Sigmoid colon (tissue), 4 donors: ENCODE results near the gene INO80E.

Experiments used
- CTCF ChIP-seq, 4 experiments: fragments of 450-650 bp in 3 of 4; fragments of 200-600 bp in 1 of 4; IDR thresholded peaks; one replicate each; pipeline ENCODE4 v1.5.1; 2016 to 2019; ENCODE audit warnings: antibody characterized with exemption in 4 of 4, mild to moderate bottlenecking in 3 of 4, moderate library complexity in 2 of 4
- POLR2A ChIP-seq, 2 donors: fragments of 450-650 bp; IDR thresholded peaks; one replicate each; pipeline ENCODE4 v1.6.1; 2016; ENCODE audit warnings: antibody characterized with exemption in 2 of 2, mild to moderate bottlenecking in 2 of 2, moderate library complexity in 2 of 2
- POLR2AphosphoS5 ChIP-seq, 4 donors: sonication (generic); formaldehyde crosslinking; IDR thresholded peaks; one replicate each; pipeline ENCODE4 v1.6.1; 2017; ENCODE audit warnings: antibody characterized with exemption in 4 of 4

GRCh38 chr16:29978564-29979270 lies 17.3 kb upstream of the INO80E start:
- TF ChIP-seq POLR2A (IDR thresholded peaks at IDR 0.05) (no peak), CTCF (IDR thresholded peaks at IDR 0.05) (no peak), POLR2AphosphoS5 (IDR thresholded peaks at IDR 0.05) (no peak)
